GM18867 (cell line): ENCODE results near the gene TRAF7.

ENCODE experiments used
- ATAC-seq: cut with Tn5 transposase; IDR thresholded peaks from one replicate; pipeline ENCODE4 v1.9.1; 2021; ENCODE audit warnings: mild to moderate bottlenecking, moderate library complexity; ENCODE audit not compliant: unreplicated experiment

Gene TRAF7

GRCh38 chr16:2147378-2147777 lies 8.2 kb upstream of the TRAF7 start:
- ATAC-seq, result no peak

GRCh38 chr16:2147981-2148671 lies 7.5 kb upstream of the TRAF7 start, which contains the start of gene RAB26:
TSS of gene RAB26 (plus strand) at chr16:2148625. CDS start at chr16:2148784, 159 bp downstream.
- no peak for ATAC-seq

GRCh38 chr16:2148714-2149629 lies 6.6 kb upstream of the TRAF7 start:
- ATAC-seq, result no peak

GRCh38 chr16:2149630-2150417 lies 5.8 kb upstream of the TRAF7 start:
- no peak for ATAC-seq

- no peak for ATAC-seq
Measured at GRCh38 chr16:2150418-2151187, 5.0 kb upstream of the TRAF7 start.

GRCh38 chr16:2151188-2152091 lies 4.1 kb upstream of the TRAF7 start:
- no peak for ATAC-seq

GRCh38 chr16:2152695-2153506 lies 2.7 kb upstream of the TRAF7 start:
- no peak for ATAC-seq

- ATAC-seq, result no peak
Measured at GRCh38 chr16:2154533-2155090, 970 bp upstream of the TRAF7 start.

- ATAC-seq, result no peak
Measured at GRCh38 chr16:2155977-2156848, 631 bp downstream of the TRAF7 start.

GRCh38 chr16:2156849-2157224 lies 1.3 kb downstream of the TRAF7 start:
- no peak for ATAC-seq

- no peak for ATAC-seq
Measured at GRCh38 chr16:2157480-2158261, 2.1 kb downstream of the TRAF7 start.

GRCh38 chr16:2158262-2158638 lies 2.7 kb downstream of the TRAF7 start:
- ATAC-seq, result no peak

- ATAC-seq, result no peak
Measured at GRCh38 chr16:2159175-2159838, 3.7 kb downstream of the TRAF7 start.

- ATAC-seq, result no peak
Measured at GRCh38 chr16:2160915-2161551, 5.5 kb downstream of the TRAF7 start.

GRCh38 chr16:2161911-2162310 lies 6.3 kb downstream of the TRAF7 start:
- ATAC-seq, result no peak

GRCh38 chr16:2162676-2163118 lies 7.1 kb downstream of the TRAF7 start:
- no peak for ATAC-seq
